Mesenchymal stem cell (in vitro differentiated cells and primary cell): ENCODE data around the gene TEAD2. TPM values are rescaled to one million over a fixed set of nuclear protein-coding genes. Genes with fewer than 3 reads are reported as not detected.

Experiments
- DNase-seq: peaks from one replicate; pipeline ENCODE4 v3.0.0-alpha.2; 2013
- H2AFZ ChIP-seq: one replicate; pipeline ENCODE4 v1.6.1; 2013; ENCODE audit warnings: low read depth, mild to moderate bottlenecking, control low read depth, inconsistent platforms, low read length, moderate library complexity
- H2AK5ac ChIP-seq: 2 replicates; pipeline ENCODE4 v1.6.1; 2013; ENCODE audit warnings: low read length, moderate library complexity, mild to moderate bottlenecking, inconsistent platforms; ENCODE audit not compliant: severe bottlenecking
- H2BK120ac ChIP-seq: one replicate; pipeline ENCODE4 v1.6.1; 2013; ENCODE audit warnings: low read depth, mild to moderate bottlenecking, inconsistent platforms, low read length, moderate library complexity
- H2BK12ac ChIP-seq, 2 experiments: one replicate each; pipeline ENCODE4 v1.6.1; 2013; ENCODE audit warnings: inconsistent platforms in 2 of 2, low read length in 2 of 2, mild to moderate bottlenecking in 2 of 2, moderate library complexity in 2 of 2, control low read depth in 1 of 2
- H2BK15ac ChIP-seq: one replicate; pipeline ENCODE4 v1.6.1; 2013; ENCODE audit warnings: mild to moderate bottlenecking, low read depth, inconsistent platforms; ENCODE audit not compliant: poor library complexity, severe bottlenecking
- H2BK5ac ChIP-seq: 2 replicates; pipeline ENCODE4 v1.6.1; 2013; ENCODE audit warnings: low read depth, mild to moderate bottlenecking, low read length, control low read depth, inconsistent platforms; ENCODE audit not compliant: poor library complexity, severe bottlenecking
- H3K14ac ChIP-seq, 2 experiments: one replicate each; pipeline ENCODE4 v1.6.1; 2013; ENCODE audit warnings: inconsistent platforms in 2 of 2, low read length in 2 of 2, control low read depth in 1 of 2, mild to moderate bottlenecking in 1 of 2, moderate library complexity in 1 of 2
- H3K18ac ChIP-seq, 2 experiments: one replicate each; pipeline ENCODE4 v1.6.1; 2013; ENCODE audit warnings: inconsistent platforms in 2 of 2, low read length in 2 of 2, control low read depth in 1 of 2, low read depth in 1 of 2, mild to moderate bottlenecking in 1 of 2
- H3K23ac ChIP-seq, 2 experiments: one replicate each; pipeline ENCODE4 v1.6.1; 2013; ENCODE audit warnings: inconsistent platforms in 2 of 2, low read length in 2 of 2, mild to moderate bottlenecking in 2 of 2, moderate library complexity in 2 of 2, control low read depth in 1 of 2
- H3K27ac ChIP-seq: 2 replicates; pipeline ENCODE4 v1.5.1; 2013; ENCODE audit warnings: mild to moderate bottlenecking, moderate library complexity, low read length, control low read depth, inconsistent platforms; ENCODE audit not compliant: poor library complexity, severe bottlenecking
- H3K27me3 ChIP-seq, 2 experiments: 2 replicates each; pipeline versions ENCODE4 v1.6.1 to v1.7.0; 2013; ENCODE audit warnings: low read length in 2 of 2, mild to moderate bottlenecking in 2 of 2, moderate library complexity in 2 of 2, control low read depth in 1 of 2, inconsistent platforms in 1 of 2; ENCODE audit not compliant: control insufficient read depth in 1 of 2, insufficient read depth in 1 of 2
- H3K36me3 ChIP-seq, 2 experiments: 2 replicates each; pipeline versions ENCODE4 v1.6.1 to v1.7.0; 2013; ENCODE audit warnings: low read length in 2 of 2, control low read depth in 1 of 2, inconsistent platforms in 1 of 2, low read depth in 1 of 2, mild to moderate bottlenecking in 1 of 2; ENCODE audit not compliant: insufficient read depth in 2 of 2, control insufficient read depth in 1 of 2
- H3K4ac ChIP-seq, 2 experiments: one replicate each; pipeline ENCODE4 v1.6.1; 2013; ENCODE audit warnings: inconsistent platforms in 2 of 2, low read length in 2 of 2, mild to moderate bottlenecking in 2 of 2, moderate library complexity in 2 of 2, control low read depth in 1 of 2, low read depth in 1 of 2
- H3K4me1 ChIP-seq: 2 replicates; pipeline ENCODE4 v1.6.1; 2013; ENCODE audit warnings: low read depth, low read length, control low read depth; ENCODE audit not compliant: control insufficient read depth, insufficient read depth
- H3K4me2 ChIP-seq: 2 replicates; pipeline ENCODE4 v1.6.1; 2013; ENCODE audit warnings: low read length, mild to moderate bottlenecking, inconsistent platforms; ENCODE audit not compliant: poor library complexity, severe bottlenecking
- H3K4me3 ChIP-seq, 2 experiments: 2 replicates each; pipeline versions ENCODE4 v1.5.1 to v1.7.0; 2013; ENCODE audit warnings: low read length in 2 of 2, mild to moderate bottlenecking in 2 of 2, control low read depth in 1 of 2, low read depth in 1 of 2; ENCODE audit not compliant: insufficient read depth in 1 of 2
- H3K79me1 ChIP-seq: replicated peaks from 2 replicates; pipeline ENCODE4 v1.6.1; 2013; ENCODE audit warnings: mild to moderate bottlenecking, control low read depth, low read length, inconsistent platforms; ENCODE audit not compliant: poor library complexity, severe bottlenecking
- H3K9ac ChIP-seq: 2 replicates; pipeline ENCODE4 v1.7.0; 2013; ENCODE audit warnings: mild to moderate bottlenecking, low read length, moderate library complexity
- H3K9me3 ChIP-seq: 2 replicates; pipeline ENCODE4 v1.7.0; 2013; ENCODE audit warnings: mild to moderate bottlenecking, low read length; ENCODE audit not compliant: control insufficient read depth
- H4K8ac ChIP-seq: one replicate; pipeline ENCODE4 v1.6.1; 2013; ENCODE audit warnings: inconsistent platforms, mild to moderate bottlenecking, low read length, moderate library complexity
- H4K91ac ChIP-seq: one replicate; pipeline ENCODE4 v1.6.1; 2013; ENCODE audit warnings: mild to moderate bottlenecking, low read length, inconsistent platforms
- WGBS: methylation state at CpG from one replicate; pipeline ENCODE4 v1.1.7; 2013; ENCODE audit warnings: mixed read lengths; 5-methylcytosine and 5-hydroxymethylcytosine counted together
- small RNA-seq: library from polyadenylated mRNA; stranded (forward); fragments of <200 nt; extraction: miRNeasy Mini kit (QIAGEN cat#:217004); gene quantifications from one replicate; pipeline ENCODE3, GENCODE V24; 2013; ENCODE audit warnings: low read depth

Gene TEAD2

DNA sequence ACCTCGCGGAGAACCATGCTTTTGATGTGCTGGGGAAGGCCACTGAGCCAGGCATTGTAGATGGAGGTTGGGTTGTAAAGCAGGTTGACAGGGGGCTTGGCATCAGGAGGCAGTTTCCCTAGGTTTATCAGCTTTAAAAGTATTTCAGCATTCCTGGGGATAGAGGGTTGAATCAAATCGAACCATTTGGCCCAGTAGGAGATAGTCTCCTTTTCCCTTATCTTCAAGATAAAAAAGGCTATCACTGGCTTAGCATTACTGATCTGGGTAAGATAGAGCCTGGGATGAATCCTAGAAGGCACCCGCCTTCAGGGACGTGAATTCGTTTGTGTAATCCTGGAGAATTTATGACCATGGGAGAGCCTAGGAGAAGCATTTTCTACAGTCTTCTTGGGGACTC, 67.8 kb downstream of the TEAD2 start:
- no peaks in the 10 kb centered on the region for H3K79me1 ChIP-seq
- H2AFZ ChIP-seq = no peak overlapping the region
- H3K4me3 ChIP-seq = no peak overlapping the region
- no peak overlapping the region for H3K27ac ChIP-seq
- H2BK5ac ChIP-seq = no peak overlapping the region
- no peak overlapping the region for H2BK12ac ChIP-seq
- no peak overlapping the region for H3K14ac ChIP-seq
- no peaks in the 10 kb centered on the region for H3K9me3 ChIP-seq
- WGBS = 64% methylated on average over 5 of the region's 6 CpGs
- H3K27me3 ChIP-seq = peaks cover 0 to 6% of the 10 kb centered on the region in 2 experiments
- H3K4me1 ChIP-seq = no peaks in the 10 kb centered on the region
- no peak overlapping the region for H3K4ac ChIP-seq
- H3K18ac ChIP-seq = no peak overlapping the region
- H2AK5ac ChIP-seq = no peak overlapping the region
- H2BK120ac ChIP-seq = no peak overlapping the region
- H3K4me2 ChIP-seq = no peak overlapping the region
- no peak overlapping the region for H4K91ac ChIP-seq
- DNase-seq = no peak
- peaks cover 0 to 11% of the 10 kb centered on the region in 2 experiments for H3K36me3 ChIP-seq
- no peak overlapping the region for H3K9ac ChIP-seq
- H3K23ac ChIP-seq = no peak overlapping the region
- no peak overlapping the region for H4K8ac ChIP-seq
- H2BK15ac ChIP-seq = no peak overlapping the region

Small RNA genes within 50 kb of the gene (small RNA-seq; reads per million reads assigned to genes)
- gene MIR4324 = not detected
